Measurements from ENCODE around the gene ELP5.

The ELP5 gene

GRCh38 chr17:7258731-7259554 is 6.9 kb downstream of the ELP5 start:
- no peak for DNase-seq

GRCh38 chr17:7259555-7259889 is 7.5 kb downstream of the ELP5 start:
- no peak for DNase-seq

GRCh38 chr17:7260151-7260550 is 8.1 kb downstream of the ELP5 start:
- no peak for DNase-seq

GRCh38 chr17:7260651-7261378 is 8.8 kb downstream of the ELP5 start:
- DNase-seq = no peak

GRCh38 chr17:7261379-7262191 is 9.6 kb downstream of the ELP5 start:
- no peak for DNase-seq

GRCh38 chr17:7262192-7262934 is 10.3 kb downstream of the ELP5 start, which contains the start of gene CLDN7:
Gene CLDN7 (minus strand): TSS chr17:7262478. CDS start chr17:7262043, 435 bp downstream.
- DNase-seq = no peak

- no peak for DNase-seq
Observed at GRCh38 chr17:7262935-7263800, 11.2 kb downstream of the ELP5 start.

GRCh38 chr17:7263801-7264078 is 11.7 kb downstream of the ELP5 start:
- no peak for DNase-seq

- no peak for DNase-seq
Observed at GRCh38 chr17:7266784-7267183, 14.8 kb downstream of the ELP5 start.

GRCh38 chr17:7279448-7279847 is 27.4 kb downstream of the ELP5 start:
- no peak for DNase-seq

GRCh38 chr17:7280519-7281073 is 28.6 kb downstream of the ELP5 start:
- DNase-seq = peak; percentile 94

- peak; percentile 89 for DNase-seq
Observed at GRCh38 chr17:7281074-7281952, 29.3 kb downstream of the ELP5 start, which contains the start of gene SLC2A4. Gene SLC2A4 (plus strand): TSS chr17:7281718. CDS start chr17:7281935, 217 bp downstream.

- DNase-seq = no peak
Observed at GRCh38 chr17:7281953-7282751, 30.1 kb downstream of the ELP5 start.

GRCh38 chr17:7282752-7283321 is 30.8 kb downstream of the ELP5 start:
- no peak for DNase-seq

GRCh38 chr17:7283471-7284216 is 31.6 kb downstream of the ELP5 start:
- DNase-seq = no peak

- no peak for DNase-seq
Observed at GRCh38 chr17:7284911-7285310, 32.9 kb downstream of the ELP5 start.

GRCh38 chr17:7285679-7286078 is 33.7 kb downstream of the ELP5 start:
- no peak for DNase-seq

GRCh38 chr17:7289256-7290032 is 37.4 kb downstream of the ELP5 start:
- no peak for DNase-seq

Measured in SHP77 treated with DMSO at 0.1 percent for 48 hours (cell line).